Fibroblast of mammary gland (primary cell): ENCODE data around the gene NUMA1.
A peak's percentile ranks its signal among the peaks of the same experiment; 100 is the strongest.

Experiments used
- DNase-seq: peaks from one replicate; pipeline ENCODE4 v3.0.0-alpha.2; 2010; ENCODE audit warnings: low read depth
- H3K4me3 ChIP-seq: 2 replicates; pipeline ENCODE4 v1.5.1; 2011; ENCODE audit warnings: low read depth, mild to moderate bottlenecking, low read length, moderate library complexity; ENCODE audit not compliant: control insufficient read depth
- CTCF ChIP-seq: conservative IDR thresholded peaks from 2 replicates; pipeline ENCODE4 v1.5.1; 2011; ENCODE audit warnings: low read depth, low read length, inconsistent platforms; ENCODE audit not compliant: control insufficient read depth, insufficient read depth

The NUMA1 gene

GRCh38 chr11:71979602-71980001 is 100.7 kb downstream of the NUMA1 start:
- no peak overlapping the region for H3K4me3 ChIP-seq
- DNase-seq = no peak
- TF ChIP-seq CTCF = no peak

GRCh38 chr11:71979094-71979493 is 101.2 kb downstream of the NUMA1 start:
- H3K4me3 ChIP-seq = no peak overlapping the region
- TF ChIP-seq CTCF = no peak
- no peak for DNase-seq

GRCh38 chr11:71977743-71978418 is 102.5 kb downstream of the NUMA1 start:
- peak; percentile 63 for DNase-seq
- peak; percentile 75 for TF ChIP-seq CTCF
- no peak overlapping the region for H3K4me3 ChIP-seq

GRCh38 chr11:71977090-71977489 is 103.3 kb downstream of the NUMA1 start:
- no peak for DNase-seq
- no peak overlapping the region for H3K4me3 ChIP-seq
- TF ChIP-seq CTCF = no peak

GRCh38 chr11:71976551-71976950 is 103.8 kb downstream of the NUMA1 start:
- no peak for DNase-seq
- H3K4me3 ChIP-seq = no peak overlapping the region
- TF ChIP-seq CTCF = no peak

- DNase-seq = no peak
- H3K4me3 ChIP-seq = no peak overlapping the region
- no peak for TF ChIP-seq CTCF
These were observed 108.7 kb downstream of the NUMA1 start for GRCh38 chr11:71971680-71972079.

GRCh38 chr11:71964641-71965040 is 115.7 kb downstream of the NUMA1 start:
- H3K4me3 ChIP-seq = no peak overlapping the region
- TF ChIP-seq CTCF = no peak
- no peak for DNase-seq
